ENCODE results near the gene PAPPA2. TPM values are rescaled to one million over a fixed set of nuclear protein-coding genes. Genes with fewer than 3 reads are reported as not detected.

Gene PAPPA2
- total RNA-seq, 1 experiment from 2014 or later, result not detected

DNA sequence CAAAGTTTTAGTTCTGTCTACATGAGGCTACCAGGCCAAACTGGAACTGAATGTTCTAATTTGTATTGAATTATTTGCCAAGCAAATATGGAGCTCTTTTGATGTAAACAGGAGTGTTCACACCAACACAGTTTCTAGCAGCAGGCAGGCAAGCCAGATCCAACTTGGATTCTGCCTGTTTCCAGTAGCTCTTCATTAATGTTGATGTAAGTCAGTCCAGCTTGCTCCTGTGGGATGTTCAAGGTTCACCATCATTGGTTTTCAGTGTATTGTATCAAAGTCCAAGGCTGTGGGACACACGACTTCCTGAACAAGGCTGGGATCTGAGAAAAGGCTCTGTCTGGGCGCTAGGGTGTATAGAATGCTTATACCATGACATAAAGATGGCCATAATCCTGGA is 68.1 kb downstream of the PAPPA2 start:
- no peaks in the 10 kb centered on the region for H3F3A ChIP-seq (ENCODE audit: low read length, unreplicated experiment)
- DNase-seq (no peak), ATAC-seq (no peak)
- no peaks in the 10 kb centered on the region for H3K79me2 ChIP-seq (ENCODE audit: low read length)
- no peaks in the 10 kb centered on the region for H3K9me3 ChIP-seq (ENCODE audit: low read length)
- intact Hi-C loops (cut with micrococcal nuclease), result no loop called here
- no peak overlapping the region for H2AFZ ChIP-seq (ENCODE audit: low read length)
- H3K27ac ChIP-seq (ENCODE audit: low read length), result no peak overlapping the region
- no peaks in the 10 kb centered on the region for H3K4me1 ChIP-seq (ENCODE audit: insufficient read depth, low read length)
- no TSS peak for BruUV-seq (replicated peaks)
- H4K20me1 ChIP-seq (ENCODE audit: low read length), result no peaks in the 10 kb centered on the region
- ChIA-PET CTCF (no interaction called here), POLR2A (ENCODE audit: unreplicated experiment) (no interaction called here)
- no peaks in the 10 kb centered on the region for H3K36me3 ChIP-seq (ENCODE audit: low read depth, low read length)
- H3K4me3 ChIP-seq (ENCODE audit: low read length), result no peak overlapping the region
- H3K9ac ChIP-seq (ENCODE audit: low read length), result no peak overlapping the region
- peaks cover 25% of the 10 kb centered on the region for H3K27me3 ChIP-seq (ENCODE audit: low read length)
- no peak for TF ChIP-seq EZH2 (IDR thresholded peaks at IDR 0.05; ENCODE audit: low read length, unreplicated experiment)
- no peak for TF ChIP-seq CTCF (conservative IDR thresholded peaks at IDR 0.05; ENCODE audit: low read depth, low read length)
- no peak for TF ChIP-seq EZH2phosphoT487 (IDR thresholded peaks at IDR 0.05; ENCODE audit: borderline replicate concordance, low read length)
- no peaks in the 10 kb centered on the region for H3K9me2 ChIP-seq (replicated peaks; ENCODE audit: low read length)
- H3K4me2 ChIP-seq (ENCODE audit: low read length), result no peak overlapping the region

- Histone ChIP-seq H3K9me3 (ENCODE audit: low read length) (no peaks in the 10 kb centered on the region), H3K36me3 (ENCODE audit: low read depth, low read length) (no peaks in the 10 kb centered on the region), H3K9ac (ENCODE audit: low read length) (no peak overlapping the region), H3F3A (ENCODE audit: low read length, unreplicated experiment) (no peaks in the 10 kb centered on the region), H4K20me1 (ENCODE audit: low read length) (no peaks in the 10 kb centered on the region), H3K27ac (ENCODE audit: low read length) (no peak overlapping the region), H3K79me2 (ENCODE audit: low read length) (no peaks in the 10 kb centered on the region), H3K4me1 (ENCODE audit: insufficient read depth, low read length) (no peaks in the 10 kb centered on the region), H3K4me3 (ENCODE audit: low read length) (no peak overlapping the region), H2AFZ (ENCODE audit: low read length) (no peak overlapping the region), H3K9me2 (replicated peaks; ENCODE audit: low read length) (no peaks in the 10 kb centered on the region), H3K4me2 (ENCODE audit: low read length) (no peak overlapping the region), H3K27me3 (ENCODE audit: low read length) (peaks cover 25% of the 10 kb centered on the region)
- intact Hi-C loops (cut with micrococcal nuclease), result no loop called here
- ATAC-seq, result no peak
- ChIA-PET CTCF (no interaction called here), POLR2A (ENCODE audit: unreplicated experiment) (no interaction called here)
- no TSS peak for BruUV-seq (replicated peaks)
- DNase-seq, result no peak
- TF ChIP-seq CTCF (conservative IDR thresholded peaks at IDR 0.05; ENCODE audit: low read depth, low read length), result no peak
- no peak for TF ChIP-seq EZH2 (IDR thresholded peaks at IDR 0.05; ENCODE audit: low read length, unreplicated experiment)
- no peak for TF ChIP-seq EZH2phosphoT487 (IDR thresholded peaks at IDR 0.05; ENCODE audit: borderline replicate concordance, low read length)
Measured at GRCh38 chr1:176531921-176532897, 69.2 kb downstream of the PAPPA2 start.

GRCh38 chr1:176533020-176533419 is 70.0 kb downstream of the PAPPA2 start:
- CTCF ChIA-PET, result no interaction called here
- Histone ChIP-seq H3K4me3 (ENCODE audit: low read length) (no peak overlapping the region), H4K20me1 (ENCODE audit: low read length) (no peaks in the 10 kb centered on the region), H3K9ac (ENCODE audit: low read length) (no peak overlapping the region), H3K9me3 (ENCODE audit: low read length) (no peaks in the 10 kb centered on the region), H3K79me2 (ENCODE audit: low read length) (no peaks in the 10 kb centered on the region), H3K36me3 (ENCODE audit: low read depth, low read length) (no peaks in the 10 kb centered on the region), H3K27me3 (ENCODE audit: low read length) (peaks cover 23% of the 10 kb centered on the region), H3K4me2 (ENCODE audit: low read length) (no peak overlapping the region), H3F3A (ENCODE audit: low read length, unreplicated experiment) (no peaks in the 10 kb centered on the region), H3K4me1 (ENCODE audit: insufficient read depth, low read length) (no peaks in the 10 kb centered on the region), H3K9me2 (replicated peaks; ENCODE audit: low read length) (no peaks in the 10 kb centered on the region), H3K27ac (ENCODE audit: low read length) (no peak overlapping the region), H2AFZ (ENCODE audit: low read length) (no peak overlapping the region)
- intact Hi-C loops (cut with micrococcal nuclease), result no loop called here
- TF ChIP-seq EZH2phosphoT487 (IDR thresholded peaks at IDR 0.05; ENCODE audit: borderline replicate concordance, low read length) (no peak), CTCF (conservative IDR thresholded peaks at IDR 0.05; ENCODE audit: low read depth, low read length) (no peak), EZH2 (IDR thresholded peaks at IDR 0.05; ENCODE audit: low read length, unreplicated experiment) (no peak)
- POLR2A ChIA-PET (ENCODE audit: unreplicated experiment), result no interaction called here
- BruUV-seq (replicated peaks), result no TSS peak
- no peak for ATAC-seq
- DNase-seq, result no peak
